NCI-H524 treated with DMSO at 0.1 percent for 48 hours (cell line): ENCODE data around the gene MBTPS1.
A peak's percentile ranks its signal among the peaks of the same experiment; 100 is the strongest.

Experiments used
- DNase-seq: peaks from one replicate; lab custom pipeline; 2025; lab: John Stamatoyannopoulos, UW

MBTPS1 gene

DNA sequence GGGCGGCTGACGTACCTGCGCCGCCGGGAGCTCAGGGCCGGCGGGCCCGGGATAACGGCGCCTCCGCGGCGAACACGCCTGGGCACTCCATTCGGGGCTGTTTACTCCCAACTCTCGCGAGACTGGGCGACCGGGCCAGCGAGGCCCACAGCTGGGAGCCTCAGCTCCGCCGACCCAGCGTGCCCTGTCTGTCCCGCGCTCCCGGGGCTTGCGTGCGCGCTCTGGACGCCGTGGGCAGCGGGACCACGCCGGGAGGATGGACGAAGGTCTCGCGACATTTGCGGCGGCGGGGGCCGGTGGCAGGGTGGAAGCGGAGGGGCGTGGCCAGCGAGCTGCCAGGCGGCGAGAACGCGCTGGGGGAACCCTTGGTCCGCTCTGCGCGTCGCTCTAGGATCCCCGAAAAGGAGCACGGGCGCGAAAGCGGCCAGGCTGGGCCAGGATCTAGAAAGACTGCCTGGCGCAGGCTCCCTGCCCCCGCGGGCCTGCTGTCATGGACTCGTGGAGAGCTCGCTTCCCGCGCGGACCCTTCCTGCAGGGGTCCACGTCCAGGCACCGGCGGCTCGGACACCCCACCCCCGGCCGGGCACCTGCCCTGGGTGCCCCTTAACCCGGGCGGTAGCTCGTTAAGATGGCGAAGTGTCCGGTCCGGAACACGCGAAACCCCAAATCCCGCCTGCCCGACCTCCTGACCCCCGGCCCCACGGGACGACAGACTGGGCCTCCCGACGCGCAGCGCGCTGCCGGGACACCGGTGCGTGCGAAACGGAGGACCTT lies at the start of gene MBTPS1:
TSS of gene MBTPS1 (minus strand) at position 223 of the 774 bp plus-strand sequence. CDS start 15,159 bp downstream, outside the sequence.
- DNase-seq = peak; percentile 86

DNA sequence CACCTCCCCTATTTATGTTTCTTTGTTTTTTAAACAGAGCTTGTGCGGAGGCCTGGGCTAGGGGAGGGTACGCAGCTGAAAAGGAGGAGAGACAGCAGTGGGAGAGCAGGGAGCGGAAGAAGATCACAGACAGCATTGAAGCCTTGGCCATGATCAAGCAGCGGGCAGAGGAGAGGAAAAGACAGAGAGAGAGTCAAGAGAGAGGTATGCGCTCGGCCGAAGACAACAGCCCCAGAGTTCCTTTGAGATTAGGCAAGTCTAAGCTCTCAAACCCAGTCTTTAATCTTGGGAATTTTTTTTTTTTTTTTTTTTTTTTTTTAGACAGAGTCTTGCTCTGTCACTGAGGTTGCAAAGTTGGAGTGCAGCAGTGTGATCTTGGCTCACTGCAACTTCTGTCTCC lies 49.0 kb upstream of the MBTPS1 start:
- no peak for DNase-seq

DNA sequence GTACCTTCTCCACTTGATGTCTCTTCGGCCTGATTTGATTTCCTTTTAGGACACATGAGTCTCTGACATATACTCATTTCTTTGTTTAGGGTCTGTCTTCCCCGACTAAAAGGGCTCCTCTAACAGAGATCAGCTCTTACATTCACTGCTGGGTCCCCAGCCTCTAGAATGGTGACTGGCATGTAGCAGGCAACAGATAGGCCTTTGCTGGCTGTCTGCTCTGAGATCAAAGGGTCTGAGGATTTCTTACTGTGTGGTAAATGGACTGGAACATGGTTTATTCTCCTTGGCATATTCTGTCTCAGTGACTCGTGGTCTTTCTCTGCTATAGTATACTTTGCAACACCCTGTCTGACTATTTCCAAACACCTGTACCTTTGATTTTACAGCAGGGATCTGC lies 45.1 kb upstream of the MBTPS1 start:
- DNase-seq = no peak

DNA sequence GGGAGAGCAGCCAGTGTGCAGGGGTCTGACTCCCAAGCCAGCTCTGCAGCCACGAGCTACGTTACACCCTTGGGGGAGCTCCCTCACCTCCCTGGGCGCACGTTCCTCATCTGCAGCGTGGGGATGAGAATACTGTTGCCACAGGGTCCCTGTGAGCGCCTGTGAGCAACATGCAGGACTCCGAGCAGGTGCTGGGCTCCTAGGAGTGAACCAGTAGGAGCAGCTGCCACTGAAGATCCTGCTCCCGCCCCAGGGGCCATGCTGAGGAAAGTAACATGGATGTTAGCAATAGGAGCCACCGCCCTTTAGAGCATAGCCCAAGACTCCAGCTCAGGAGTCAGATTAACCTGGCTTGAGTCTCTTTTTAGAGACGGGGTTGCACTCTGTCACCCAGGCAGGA lies 44.3 kb upstream of the MBTPS1 start:
- no peak for DNase-seq

DNA sequence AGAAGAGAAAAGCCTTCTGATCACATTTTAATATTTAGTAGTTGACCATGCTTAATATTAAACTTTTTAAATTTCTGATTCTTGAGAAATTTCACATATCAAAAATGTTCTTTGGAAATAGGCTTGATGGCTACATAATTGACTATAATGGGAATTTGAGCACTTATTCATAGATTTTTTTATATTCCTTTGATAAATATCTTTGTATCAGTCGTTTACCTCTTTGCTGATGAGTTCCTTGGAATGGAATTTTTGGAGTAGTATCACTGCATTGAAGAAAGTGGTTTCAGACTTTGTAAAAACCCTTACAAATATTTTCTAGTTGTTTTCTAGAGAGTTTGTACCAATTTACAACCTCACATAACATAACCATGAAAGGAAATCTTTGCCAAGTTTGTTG lies 43.1 kb upstream of the MBTPS1 start:
- DNase-seq = no peak

DNA sequence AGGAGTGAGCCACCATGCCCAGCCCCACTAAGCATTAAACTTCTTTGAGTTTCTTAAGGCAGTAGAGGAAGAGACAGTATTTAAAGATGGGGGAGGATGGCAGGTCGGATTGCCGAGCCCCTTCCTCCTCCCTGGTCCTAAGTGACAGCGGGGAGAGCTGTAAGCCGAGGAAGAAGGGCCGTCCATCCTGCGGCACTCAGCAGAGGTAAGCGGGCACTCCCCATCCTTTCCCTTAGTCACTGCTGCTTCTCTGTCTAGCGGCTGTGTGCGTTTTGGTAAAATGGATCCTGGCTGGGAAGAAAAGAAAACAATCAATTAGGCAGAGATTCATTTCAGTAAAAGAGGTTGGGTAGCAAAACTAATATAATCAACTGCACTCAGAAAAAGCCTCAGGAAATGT lies 42.3 kb upstream of the MBTPS1 start:
- DNase-seq = no peak

DNA sequence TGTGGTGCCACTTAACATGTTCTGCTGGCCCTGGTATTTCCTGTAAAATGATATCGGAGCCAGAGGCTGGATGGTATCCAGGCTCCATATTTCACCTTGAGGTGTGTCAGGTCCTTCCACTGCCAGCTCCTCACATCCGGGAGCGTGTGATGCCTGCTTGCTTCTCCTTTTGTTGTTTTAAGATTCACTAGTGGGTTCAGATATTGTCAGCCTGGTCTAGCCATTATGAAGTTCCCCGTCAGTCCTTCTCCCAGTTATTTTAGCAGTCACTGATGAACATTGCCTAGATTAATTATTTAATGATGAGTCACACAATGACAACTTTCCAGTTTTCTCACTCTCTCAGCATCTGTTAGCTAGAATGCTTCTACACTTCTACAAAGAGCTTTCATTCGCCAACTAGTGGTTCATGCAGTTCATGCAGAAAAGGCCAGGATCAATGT lies 39.6 kb upstream of the MBTPS1 start:
- no peak for DNase-seq

DNA sequence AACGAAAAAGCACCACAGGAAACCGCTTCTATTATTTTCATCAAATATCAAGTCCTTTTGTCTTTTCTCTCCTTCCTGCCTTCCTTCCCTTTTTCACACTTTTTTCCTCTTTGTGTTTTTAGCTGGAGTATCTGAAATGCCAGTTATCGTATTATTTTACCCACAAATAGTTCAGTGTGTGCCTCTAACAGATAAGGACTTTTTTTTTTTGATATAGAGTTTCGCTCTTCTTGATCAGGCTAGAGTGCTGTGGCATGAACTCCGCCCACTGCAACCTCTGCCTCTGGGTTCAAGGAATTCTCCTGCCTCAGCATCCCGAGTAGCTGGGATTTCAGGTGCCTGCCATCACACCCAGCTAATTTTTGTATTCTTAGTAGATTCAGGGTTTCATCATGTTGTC lies 39.0 kb upstream of the MBTPS1 start:
- DNase-seq = no peak

DNA sequence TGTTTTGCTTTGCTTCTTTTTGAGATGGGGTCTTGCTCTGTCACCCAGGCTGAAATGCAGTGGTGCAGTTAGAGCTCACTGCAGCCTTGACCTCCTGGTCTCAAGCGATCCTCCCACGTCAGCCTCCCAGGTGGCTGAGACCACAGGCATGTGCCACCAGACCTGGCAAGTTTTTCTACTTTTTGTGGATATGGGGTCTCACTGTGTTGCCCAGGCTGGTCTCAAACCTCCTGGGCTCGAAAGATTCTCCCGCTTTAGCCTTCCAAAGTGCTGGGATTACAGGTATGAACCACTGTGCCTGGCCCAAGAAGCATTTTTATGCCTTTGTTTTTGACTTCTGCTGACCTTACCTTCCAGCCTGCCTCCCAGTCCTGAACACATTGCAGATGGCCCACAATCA lies 38.5 kb upstream of the MBTPS1 start:
- DNase-seq = no peak

DNA sequence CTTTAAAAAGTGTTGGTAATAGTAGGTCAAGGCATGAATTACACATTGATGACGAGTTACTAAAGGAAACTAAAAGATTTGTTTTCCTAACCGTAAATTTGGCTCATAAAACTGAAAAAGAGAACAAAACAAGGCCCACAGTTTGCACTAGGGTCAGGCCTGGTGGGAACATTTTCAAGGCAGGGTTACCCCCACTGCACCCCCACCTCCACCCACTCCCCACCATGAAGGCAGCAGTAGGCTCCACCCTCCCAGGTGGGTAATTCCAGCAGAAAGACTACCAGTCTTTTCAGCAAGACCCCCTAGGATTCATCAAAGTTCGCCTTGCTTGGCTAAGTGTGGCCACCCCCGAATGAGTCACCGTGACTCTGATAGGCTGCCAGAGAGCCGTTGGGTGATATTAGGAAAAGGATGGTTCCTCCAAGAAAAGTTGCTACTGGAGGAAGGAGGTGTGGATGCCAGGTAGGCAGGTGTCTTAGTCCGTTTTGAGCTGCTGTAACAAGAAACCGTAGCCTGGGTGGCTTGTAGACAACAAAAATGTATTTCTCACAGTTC lies 37.0 kb upstream of the MBTPS1 start:
- DNase-seq = no peak

DNA sequence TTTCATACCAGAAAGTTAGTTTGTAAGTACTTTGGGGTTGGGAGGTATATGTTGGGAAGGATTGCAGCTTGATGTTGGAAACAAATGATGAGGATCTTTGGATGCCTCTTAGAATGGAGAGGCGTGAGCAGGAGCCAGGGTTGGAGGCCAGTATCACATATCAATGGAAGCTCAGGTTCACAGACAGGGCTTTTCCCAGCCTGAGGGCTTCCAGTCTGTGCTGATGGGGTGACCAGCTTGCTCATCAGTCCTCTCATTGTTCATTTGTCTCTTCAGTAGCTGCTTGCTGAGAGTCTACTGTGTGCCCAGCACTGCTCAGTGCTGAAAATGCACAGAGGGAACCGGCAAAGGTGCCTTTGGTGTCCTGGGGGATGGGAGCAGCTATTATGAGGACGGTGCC lies 34.2 kb upstream of the MBTPS1 start:
- DNase-seq = no peak

DNA sequence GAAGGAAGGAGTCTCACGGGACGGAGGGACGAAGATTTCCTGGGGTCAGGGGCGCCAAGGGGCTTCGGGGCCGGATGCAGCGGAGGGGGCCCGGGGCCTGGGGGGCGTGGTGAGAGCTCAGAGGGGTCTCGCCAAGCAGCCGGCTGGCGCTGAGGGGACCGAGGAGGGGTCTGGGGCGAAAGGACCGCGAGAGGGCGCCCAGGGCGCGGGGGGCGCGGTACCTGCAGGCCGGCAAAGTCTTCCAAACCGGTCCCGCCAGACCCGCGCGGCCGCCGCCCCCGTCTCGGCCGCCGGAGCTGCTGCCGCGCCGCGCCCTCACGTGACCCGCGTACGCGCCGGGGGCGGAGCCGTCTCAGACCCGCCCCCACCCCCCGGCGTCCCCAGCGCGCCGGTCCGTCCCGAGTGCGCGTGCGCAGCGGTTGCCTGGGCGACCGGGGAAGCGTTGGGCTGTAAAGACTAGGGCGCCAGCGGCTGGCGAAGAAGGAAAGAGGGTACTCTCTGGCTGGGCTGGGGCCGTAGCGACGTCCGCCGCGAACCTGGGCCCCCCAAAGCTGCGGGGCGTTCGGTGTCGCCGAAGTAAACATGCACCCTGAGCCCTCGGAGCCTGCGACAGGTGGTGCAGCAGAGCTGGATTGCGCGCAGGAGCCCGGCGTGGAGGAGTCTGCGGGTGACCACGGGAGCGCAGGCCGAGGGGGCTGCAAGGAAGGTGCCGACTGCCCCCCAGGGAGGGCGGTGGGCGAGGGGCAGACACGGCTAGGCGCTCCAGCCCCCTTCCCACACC lies 28.3 kb upstream of the MBTPS1 start, which contains the start of the genes DNAAF1 and HSDL1:
TSS of gene DNAAF1 (plus strand) at position 450 of the 781 bp plus-strand sequence. CDS start at position 583, 133 bp downstream.
TSS of gene HSDL1 (minus strand) at position 319 of the 781 bp plus-strand sequence. CDS start 13,856 bp downstream, outside the sequence.
- peak; percentile 25 for DNase-seq

DNA sequence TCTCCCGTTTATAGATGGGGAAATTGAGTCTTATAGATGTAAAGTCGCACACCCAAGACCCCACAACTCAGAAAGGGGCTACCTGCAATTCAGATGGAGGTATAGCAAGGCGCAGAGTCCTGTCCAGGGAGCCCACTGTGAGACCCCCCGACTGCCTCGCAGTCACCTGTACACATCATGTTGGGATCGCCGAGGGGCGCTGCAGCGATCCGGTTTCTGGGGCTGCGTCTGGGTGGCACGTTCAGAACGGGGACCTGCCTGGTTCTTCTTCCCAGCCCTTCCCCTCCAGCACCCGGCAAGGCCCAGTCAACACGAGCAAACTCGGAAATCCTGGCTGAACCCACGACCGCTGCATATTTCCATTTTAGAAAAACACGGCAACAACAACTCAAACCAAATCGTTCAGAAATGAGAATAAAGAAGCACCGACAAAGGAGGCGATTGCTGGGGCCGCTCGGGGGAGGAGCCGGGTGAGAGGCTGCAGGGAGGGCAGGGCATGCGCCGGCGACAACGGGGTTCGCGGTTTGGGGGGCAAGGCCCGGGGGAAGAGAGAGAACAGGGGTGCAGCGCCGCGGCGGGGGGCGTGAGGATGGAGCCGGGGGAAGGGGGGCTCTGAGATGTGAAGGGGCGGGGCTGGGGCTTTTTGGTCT lies 27.6 kb upstream of the MBTPS1 start:
- DNase-seq = no peak

DNA sequence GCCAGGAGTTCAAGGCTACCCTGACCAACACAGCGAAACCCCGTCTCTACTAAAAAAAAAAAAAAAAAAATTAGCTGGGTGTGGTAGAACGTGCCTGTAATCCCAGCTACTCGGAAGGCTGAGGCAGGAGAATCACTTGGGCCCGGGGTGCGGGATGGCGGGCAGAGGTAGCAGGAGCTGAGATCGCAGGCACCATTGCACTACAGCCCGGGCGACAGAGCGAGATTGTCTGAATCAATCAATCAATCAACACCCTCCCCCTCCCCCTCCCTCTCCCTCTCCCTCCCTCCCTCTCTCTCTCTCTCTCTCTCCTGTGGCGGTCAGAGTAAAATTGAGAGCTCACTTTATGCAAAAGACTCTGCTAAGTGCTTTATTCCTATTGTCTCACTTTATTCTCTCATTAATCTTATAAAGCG lies 27.1 kb upstream of the MBTPS1 start:
- no peak for DNase-seq

DNA sequence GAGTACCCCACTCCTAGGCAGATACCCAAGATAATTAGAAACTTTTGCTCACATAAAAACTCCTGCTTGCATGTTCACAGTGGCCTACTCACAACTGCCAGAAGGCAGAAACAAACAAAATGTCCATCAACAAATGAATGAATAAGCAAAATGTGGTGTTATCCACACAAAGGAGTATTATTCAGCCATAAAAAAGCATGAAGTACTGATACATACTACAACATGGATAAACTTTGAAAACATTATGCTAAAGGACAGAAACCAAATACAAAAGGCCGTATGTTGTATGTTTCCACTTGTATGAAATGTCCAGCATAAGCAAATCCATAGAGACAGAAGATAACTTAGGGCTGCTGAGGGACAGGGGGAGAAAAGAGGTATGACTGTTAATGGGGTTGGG lies 26.3 kb upstream of the MBTPS1 start:
- no peak for DNase-seq

DNA sequence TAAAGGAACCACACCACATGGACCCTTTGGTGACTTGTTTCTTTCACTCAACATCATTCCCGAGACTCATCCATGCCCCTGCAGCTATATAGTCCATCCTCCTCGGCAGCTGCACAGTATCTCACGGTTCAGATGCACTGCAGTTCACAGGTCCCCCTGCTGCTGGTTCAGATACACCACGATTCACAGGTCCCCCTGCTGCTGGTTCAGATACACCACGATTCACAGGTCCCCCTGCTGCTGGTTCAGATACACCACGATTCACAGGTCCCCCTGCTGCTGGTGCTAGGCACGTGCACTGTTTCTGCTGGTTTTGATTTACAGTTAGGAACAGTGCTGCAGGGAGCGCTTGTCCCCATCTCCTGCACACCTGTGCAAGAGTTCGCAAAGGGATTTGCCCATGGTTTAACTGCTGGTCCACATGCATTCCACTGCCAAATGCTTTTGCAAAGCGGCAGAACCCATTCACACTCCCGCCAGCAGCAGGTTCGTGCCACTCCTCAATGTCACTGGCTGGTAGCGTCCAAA lies 24.5 kb upstream of the MBTPS1 start:
- DNase-seq = no peak

DNA sequence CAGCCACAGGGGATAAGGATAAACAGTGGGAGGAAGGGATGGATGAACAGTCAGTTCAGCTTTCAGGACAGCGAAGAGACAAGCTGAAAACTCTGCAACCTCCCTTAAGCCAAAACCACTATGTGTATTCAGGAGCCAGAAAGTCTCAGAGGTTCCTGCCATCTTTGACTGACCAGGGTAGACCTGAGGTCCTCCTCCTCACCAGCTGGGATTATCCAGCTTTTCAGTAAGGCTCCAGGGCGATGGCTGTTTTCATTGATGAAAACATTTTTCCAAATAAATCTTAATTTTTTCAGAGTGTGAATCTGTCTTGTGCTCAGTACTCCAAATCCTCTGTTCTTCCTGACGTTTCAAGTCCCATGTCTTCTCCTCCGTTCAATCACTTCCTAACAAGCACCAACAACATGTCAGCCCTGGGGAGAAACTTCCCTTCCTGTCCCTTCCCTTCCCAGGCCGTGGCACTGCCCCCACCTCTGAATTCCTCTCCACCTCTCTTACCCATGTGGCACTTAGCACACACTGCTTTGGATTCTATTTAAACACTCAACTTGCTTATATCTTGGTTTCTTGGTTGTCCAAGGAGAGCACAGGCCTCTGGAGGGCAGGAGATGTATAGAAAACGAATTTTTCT lies 23.0 kb upstream of the MBTPS1 start:
- DNase-seq = no peak

DNA sequence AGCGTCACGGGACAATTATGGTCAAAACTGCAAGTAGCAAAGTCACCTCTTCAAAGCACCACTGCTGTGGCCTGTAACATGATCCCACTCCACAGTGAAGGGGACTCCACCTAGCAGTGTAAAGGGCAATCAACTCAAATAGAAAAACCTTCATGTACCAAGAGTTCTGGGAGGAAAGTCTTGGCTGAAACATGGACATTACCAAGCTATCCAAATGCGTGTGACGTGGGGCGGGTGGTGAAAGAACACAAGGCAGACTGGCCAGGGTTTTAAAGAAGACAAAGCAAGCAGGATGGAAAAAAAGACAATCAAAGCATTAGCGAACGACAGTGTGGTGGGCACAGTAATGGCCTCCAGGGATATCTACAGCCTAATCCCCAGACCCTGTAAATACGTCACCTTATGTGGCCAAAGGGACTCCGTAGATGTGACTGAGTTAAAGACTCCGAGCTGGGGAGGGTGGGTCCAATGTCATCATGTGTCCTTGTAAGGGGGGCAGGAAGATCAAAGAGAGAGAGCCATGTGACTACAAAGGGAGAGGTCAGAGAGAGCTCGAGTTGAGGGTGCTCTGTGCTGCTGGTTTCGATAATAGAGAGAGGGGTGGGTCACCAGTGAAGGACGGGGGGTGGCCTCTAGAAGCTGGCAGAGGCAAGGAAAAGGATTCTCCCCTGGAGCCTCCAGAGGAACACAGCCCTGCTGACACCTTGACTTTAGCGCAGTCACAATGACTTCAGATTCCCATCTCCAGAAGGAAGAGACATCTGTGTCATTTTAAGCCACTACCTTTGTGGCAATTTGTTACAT lies 22.3 kb upstream of the MBTPS1 start:
- DNase-seq = peak; percentile 80

DNA sequence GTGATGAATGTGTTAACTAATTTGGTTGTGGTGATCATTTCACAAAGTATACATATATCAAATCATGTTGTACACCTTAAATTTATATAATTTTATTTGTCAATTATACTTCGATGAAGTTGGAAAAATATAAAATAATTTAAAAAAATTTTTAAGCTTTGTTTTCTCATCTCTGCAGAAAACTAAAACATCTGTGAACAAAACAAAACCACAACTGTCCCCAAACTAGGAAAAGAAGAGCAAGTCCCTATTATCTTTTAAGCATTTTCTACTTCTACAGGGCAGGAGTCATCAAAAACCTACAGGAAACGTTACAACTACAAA lies 21.7 kb upstream of the MBTPS1 start:
- DNase-seq = no peak

DNA sequence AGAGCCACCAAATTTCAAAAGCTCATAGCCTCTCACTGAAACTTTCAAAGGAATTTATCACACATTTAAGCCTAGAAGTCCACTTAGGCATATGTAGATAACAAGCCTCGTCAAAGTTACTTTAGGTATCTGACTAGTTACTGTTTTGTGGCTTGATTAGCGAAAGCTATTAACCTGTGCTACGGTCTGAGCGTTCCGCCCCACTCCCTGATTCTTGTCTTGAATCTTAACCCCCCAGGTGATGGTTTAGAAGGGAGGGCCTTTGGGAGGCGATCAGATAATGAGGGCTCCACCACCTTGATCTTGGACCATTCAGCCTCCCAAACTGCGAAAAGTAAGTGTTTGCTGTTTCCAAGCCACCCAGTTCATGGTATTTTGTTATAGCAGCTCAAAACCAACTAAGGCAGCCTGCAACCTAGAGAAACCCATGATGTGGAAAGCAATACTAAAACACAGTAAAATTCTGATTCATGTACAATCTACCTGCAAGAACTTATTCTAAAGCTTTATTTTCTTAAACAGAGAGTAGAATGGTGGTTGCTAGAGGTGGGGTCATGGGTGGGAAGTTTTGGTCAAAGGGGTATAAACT lies 21.1 kb upstream of the MBTPS1 start:
- no peak for DNase-seq
